GM12878 (cell line): ENCODE measurements around the gene NLGN4X. TPM values are rescaled to one million over a fixed set of nuclear protein-coding genes. Genes with fewer than 3 reads are reported as not detected.

Source experiments
- ATAC-seq: fragments of 200-7000 bp; cut with Tn5 transposase; 3 replicates; pipeline ENCODE4 v1.9.1; 2020; ENCODE audit warnings: mild to moderate bottlenecking, moderate library complexity
- BruUV-seq: library from RNA; stranded (reverse); fragments of 400-500 nt; replicated peaks from 2 replicates; lab custom pipeline; 2021; lab: Mats Ljungman, UMichigan
- CTCF ChIA-PET: fragments of 300-600 bp; sonication (Branson Sonifier 250); formaldehyde crosslinking; extraction: SDS; loops from one replicate; lab custom pipeline; 2021; ENCODE audit warnings: inconsistent platforms; lab: Yijun Ruan, JAX
- POLR2A ChIA-PET: fragments of 350-600 bp; formaldehyde crosslinking; extraction: SDS; loops from one replicate; lab custom pipeline; 2021; ENCODE audit warnings: inconsistent platforms; lab: Charles Lee
- RAD21 ChIA-PET: fragments of 300-600 bp; sonication (Branson Sonifier 250); formaldehyde crosslinking; loops from one replicate; lab custom pipeline; 2023; ENCODE audit warnings: antibody characterized with exemption; ENCODE audit not compliant: unreplicated experiment; lab: Charles Lee
- SMC1A ChIA-PET: fragments of 300-600 bp; sonication (Branson Sonifier 250); formaldehyde crosslinking; loops from one replicate; lab custom pipeline; 2023; ENCODE audit not compliant: unreplicated experiment, uncharacterized antibody; lab: Charles Lee
- DNase-seq: peaks from one replicate; pipeline ENCODE4 v3.0.0-alpha.2; 2011; ENCODE audit warnings: low read depth, low spot score
- FAIRE-seq: peaks from 3 replicates; lab custom pipeline; 2011; peaks lifted over from hg19 to GRCh38; lab: Jason Lieb, UNC
- H2AFZ ChIP-seq: 2 replicates; pipeline ENCODE4 v1.6.0; 2011; ENCODE audit warnings: low read depth, low read length, control low read depth; ENCODE audit not compliant: control insufficient read depth
- H3K27ac ChIP-seq: 2 replicates; pipeline ENCODE4 v1.5.1; 2011; ENCODE audit warnings: control low read depth; ENCODE audit not compliant: control insufficient read depth, insufficient read depth
- H3K27me3 ChIP-seq, 2 experiments: replicated peaks in 1 of 2; 2 replicates each; pipeline versions ENCODE4 v1.6.0 to v1.6.1; 2011; ENCODE audit warnings: low read length in 1 of 2; ENCODE audit not compliant: control insufficient read depth in 2 of 2, insufficient read depth in 2 of 2
- H3K36me3 ChIP-seq, 2 experiments: 2 replicates each; pipeline ENCODE4 v1.5.1; 2011; ENCODE audit warnings: low read length in 1 of 2; ENCODE audit not compliant: control insufficient read depth in 2 of 2, insufficient read depth in 2 of 2
- H3K4me1 ChIP-seq: 2 replicates; pipeline ENCODE4 v1.6.1; 2011; ENCODE audit warnings: mild to moderate bottlenecking, low read length, moderate library complexity, mixed read lengths; ENCODE audit not compliant: control insufficient read depth, insufficient read depth
- H3K4me2 ChIP-seq: 2 replicates; pipeline ENCODE4 v1.6.0; 2011; ENCODE audit warnings: control low read depth; ENCODE audit not compliant: control insufficient read depth, insufficient read depth
- H3K4me3 ChIP-seq: fragments of 200-600 bp; sonication (generic); 2 replicates; pipeline ENCODE4 v1.5.1; 2016
- H3K79me2 ChIP-seq: 2 replicates; pipeline ENCODE4 v1.6.0; 2011; ENCODE audit warnings: low read length; ENCODE audit not compliant: control insufficient read depth, insufficient read depth
- H3K9ac ChIP-seq: 2 replicates; pipeline ENCODE4 v1.8.0; 2011; ENCODE audit warnings: low read length, control low read depth, mixed read lengths; ENCODE audit not compliant: control insufficient read depth, insufficient read depth
- H3K9me3 ChIP-seq: replicated peaks from 3 replicates; pipeline ENCODE4 v1.5.1; 2011; ENCODE audit warnings: mild to moderate bottlenecking, low read length; ENCODE audit not compliant: control insufficient read depth, insufficient read depth
- H4K20me1 ChIP-seq: 2 replicates; pipeline ENCODE4 v1.6.0; 2011; ENCODE audit not compliant: control insufficient read depth, insufficient read depth
- ATF7 ChIP-seq: fragments of 450-650 bp; IDR thresholded peaks from 2 replicates; pipeline ENCODE4 v1.6.1; 2016; ENCODE audit warnings: low read depth, mild to moderate bottlenecking
- BCL11A ChIP-seq: IDR thresholded peaks from 2 replicates; pipeline ENCODE4 v1.6.1; 2011; ENCODE audit warnings: low read depth, low read length
- CHD1 ChIP-seq: IDR thresholded peaks from 2 replicates; pipeline ENCODE4 v1.6.1; 2012; ENCODE audit warnings: low read depth, low read length, improper control_type of control experiment
- CTCF ChIP-seq, 3 experiments: IDR thresholded peaks in 2 of 3; conservative IDR thresholded peaks in 1 of 3; 2 replicates each; pipeline ENCODE4 v1.5.1; 2011; ENCODE audit warnings: low read depth in 3 of 3, low read length in 3 of 3, mild to moderate bottlenecking in 3 of 3, control low read depth in 2 of 3, moderate library complexity in 2 of 3, inconsistent platforms in 1 of 3, mixed read lengths in 1 of 3; ENCODE audit not compliant: control insufficient read depth in 2 of 3, insufficient read depth in 1 of 3; ENCODE audit errors: extremely low read depth in 1 of 3
- HCFC1 ChIP-seq: fragments of 150-350 bp; IDR thresholded peaks from 2 replicates; pipeline ENCODE4 v1.6.1; 2014; ENCODE audit warnings: low read length
- HDAC2 ChIP-seq: fragments of 200-600 bp; sonication (generic); IDR thresholded peaks from 2 replicates; pipeline ENCODE4 v1.6.1; 2017
- JUNB ChIP-seq: IDR thresholded peaks from 2 replicates; pipeline ENCODE4 v1.6.1; 2016; ENCODE audit warnings: antibody characterized with exemption, mild to moderate bottlenecking
- JUND ChIP-seq: IDR thresholded peaks from 2 replicates; pipeline ENCODE4 v1.6.1; 2012; ENCODE audit warnings: low read depth, mild to moderate bottlenecking, low read length, improper control_type of control experiment, moderate library complexity
- MXI1 ChIP-seq: fragments of 150-350 bp; IDR thresholded peaks from 2 replicates; pipeline ENCODE4 v1.6.1; 2011; ENCODE audit warnings: low read depth, mild to moderate bottlenecking, inconsistent platforms, low read length, improper control_type of control experiment
- POLR2AphosphoS2 ChIP-seq: IDR thresholded peaks from 2 replicates; pipeline ENCODE4 v1.6.1; 2011; ENCODE audit warnings: low read depth, mild to moderate bottlenecking, low read length, improper control_type of control experiment, moderate library complexity
- RAD21 ChIP-seq: IDR thresholded peaks from 2 replicates; pipeline ENCODE4 v1.6.1; 2011; ENCODE audit warnings: mild to moderate bottlenecking, low read depth, low read length, moderate library complexity; ENCODE audit not compliant: insufficient read depth
- SMC3 ChIP-seq: IDR thresholded peaks from 2 replicates; pipeline ENCODE4 v1.6.1; 2011; ENCODE audit warnings: low read length, improper control_type of control experiment, borderline replicate concordance
- SREBF2 ChIP-seq: IDR thresholded peaks from 2 replicates; pipeline ENCODE4 v1.6.1; 2012; ENCODE audit warnings: mild to moderate bottlenecking, low read length
- YY1 ChIP-seq: IDR thresholded peaks from 2 replicates; pipeline ENCODE4 v1.6.1; 2011; ENCODE audit warnings: low read depth, mild to moderate bottlenecking, low read length
- ZBTB11 ChIP-seq: fragments of 450-650 bp; formaldehyde crosslinking; IDR thresholded peaks from 2 replicates; pipeline ENCODE4 v1.5.0; 2022; ENCODE audit warnings: mild to moderate bottlenecking, missing genetic modification characterization
- ZNF207 ChIP-seq: fragments of 450-650 bp; IDR thresholded peaks from 2 replicates; pipeline ENCODE4 v1.6.1; 2014; ENCODE audit warnings: antibody characterized with exemption, mild to moderate bottlenecking, borderline replicate concordance
- ZNF384 ChIP-seq: IDR thresholded peaks from 2 replicates; pipeline ENCODE4 v1.6.1; 2012; ENCODE audit warnings: low read depth, mild to moderate bottlenecking, low read length, improper control_type of control experiment, borderline replicate concordance
- WGBS: methylation state at CpG from one replicate; pipeline ENCODE4 v1.1.6; 2016; ENCODE audit warnings: low lambda C conversion rate; ENCODE audit not compliant: insufficient replicate concordance, insufficient coverage; ENCODE audit errors: missing lambda C conversion rate; 5-methylcytosine and 5-hydroxymethylcytosine counted together
- in situ Hi-C: fragments of 300-500 bp; cut with MboI; formaldehyde crosslinking; loops from 9 replicates; pipeline ENCODE4 v1.14.3; 2018; ENCODE audit warnings: mixed read lengths
- intact Hi-C: fragments of 100-400 bp; cut with micrococcal nuclease; formaldehyde crosslinking; loops from one replicate; pipeline ENCODE4 v1.14.2; 2022; ENCODE audit not compliant: unreplicated experiment
- polyA plus RNA-seq, 11 experiments: library from polyadenylated mRNA; depleted of rRNA in 4 of 11; unstranded in 6 of 11; stranded (reverse) in 5 of 11; fragments of >200 nt; fragmentation: Nextera tagmentation in 4 of 11; fragmentation: Illumina TruSeq in 1 of 11; extraction: Ambion mirVana in 4 of 11; extraction: Trizol in 1 of 11; gene quantifications; 1 replicate in 1 of 11; 2 replicates in 10 of 11; pipeline versions ENCODE4 v1.2.1 to v1.2.3, GENCODE V29; 2011 to 2016; ENCODE audit warnings: inconsistent platforms in 2 of 11, missing spikeins in 2 of 11, low read depth in 1 of 11
- total RNA-seq, 4 experiments: library from RNA; depleted of rRNA in 3 of 4; stranded (reverse); fragments of >200 nt in 3 of 4; fragmentation: Illumina TruSeq in 1 of 4; extraction: Trizol in 1 of 4; gene quantifications; 2 replicates each; pipeline versions ENCODE4 v1.2.1 to v1.2.3, GENCODE V29; 2013 to 2021

Gene NLGN4X
- total and polyA plus RNA-seq, 10 of the 15 experiments (the other 5 are each of a cell fraction or from before 2014, with no cell fraction given): 0.02 to 1.5 (median 0.09) TPM; not detected in 2

- no peak for TF ChIP-seq POLR2AphosphoS2
- no peak for TF ChIP-seq HDAC2
- no peak for TF ChIP-seq SREBF2
- TF ChIP-seq ATF7: no peak
- TF ChIP-seq BCL11A: no peak
- no peak for TF ChIP-seq HCFC1
- no peak for TF ChIP-seq ZBTB11
- TF ChIP-seq JUND: no peak
- no peak for TF ChIP-seq CHD1
- no peak for TF ChIP-seq MXI1
- TF ChIP-seq, all 136 proteins: peak for 0
Measured at GRCh38 chrX:5891378-5891777, 337.3 kb downstream of the NLGN4X start (continued).

- Histone ChIP-seq H2AFZ (no peak overlapping the region), H3K4me2 (no peak overlapping the region), H3K27me3 (no peaks in the 10 kb centered on the region), H3K9me3 (no peaks in the 10 kb centered on the region), H4K20me1 (no peaks in the 10 kb centered on the region), H3K36me3 (no peaks in the 10 kb centered on the region), H3K27ac (no peak overlapping the region), H3K4me1 (no peaks in the 10 kb centered on the region), H3K79me2 (no peaks in the 10 kb centered on the region), H3K4me3 (no peak overlapping the region), H3K9ac (no peak overlapping the region)
- BruUV-seq: no TSS peak
- ChIA-PET POLR2A (no interaction called here), CTCF (interaction anchor here (1.3 to 1.4 kb wide), 2 partner anchors 11 to 1329 kb away, joined by 3 read pairs; no protein-coding TSS in a partner anchor), RAD21 (interaction anchor here (0.6 to 0.9 kb wide), 2 partner anchors 54 to 87 kb away, joined by 3 to 4 read pairs; no protein-coding TSS in a partner anchor), SMC1A (no interaction called here)
- intact Hi-C loops (loop anchor here (1.0 kb wide), 2 partner anchors 419 to 1330 kb away; no protein-coding TSS in a partner anchor), in situ Hi-C loops (no loop called here)
- no peak for FAIRE-seq
- no peak for DNase-seq
- peak; percentile 34; the same call in 1 of the 3 replicates for ATAC-seq
- TF ChIP-seq ZNF207 (no peak), POLR2AphosphoS2 (no peak), ZNF384 (no peak), JUNB (no peak), YY1 (peak; percentile 49; the same call in 1 of the 2 replicates), SMC3 (peak; percentile 64), CTCF (IDR thresholded peaks at IDR 0.05 in 2 of 3, conservative IDR thresholded peaks at IDR 0.05 in 1 of 3; ENCODE audit: control insufficient read depth in 2 of 3, extremely low read depth in 1 of 3, insufficient read depth in 1 of 3, low read depth in 3 of 3, low read length in 3 of 3) (peak; percentile 43 to 50 (median 48); a peak in 4 of 6 replicates), RAD21 (peak; percentile 90)
- 46% methylated on average over 12 of the region's 12 CpGs for WGBS
Measured at GRCh38 chrX:5876984-5877596, 351.6 kb downstream of the NLGN4X start.
